Superior temporal gyrus (tissue), 1 donor: ENCODE data around the gene NF1.

Source experiments
- DNase-seq: peaks from one replicate; pipeline ENCODE4 v3.0.0-alpha.2; 2016; ENCODE audit errors: extremely low spot score

NF1 gene

GRCh38 chr17:31405890-31406371 lies 311.2 kb downstream of the NF1 start:
- DNase-seq = peak; percentile 36

GRCh38 chr17:31408586-31408985 lies 313.8 kb downstream of the NF1 start:
- no peak for DNase-seq

- DNase-seq = no peak
These were observed 317.0 kb downstream of the NF1 start for GRCh38 chr17:31411707-31412285.

DNA sequence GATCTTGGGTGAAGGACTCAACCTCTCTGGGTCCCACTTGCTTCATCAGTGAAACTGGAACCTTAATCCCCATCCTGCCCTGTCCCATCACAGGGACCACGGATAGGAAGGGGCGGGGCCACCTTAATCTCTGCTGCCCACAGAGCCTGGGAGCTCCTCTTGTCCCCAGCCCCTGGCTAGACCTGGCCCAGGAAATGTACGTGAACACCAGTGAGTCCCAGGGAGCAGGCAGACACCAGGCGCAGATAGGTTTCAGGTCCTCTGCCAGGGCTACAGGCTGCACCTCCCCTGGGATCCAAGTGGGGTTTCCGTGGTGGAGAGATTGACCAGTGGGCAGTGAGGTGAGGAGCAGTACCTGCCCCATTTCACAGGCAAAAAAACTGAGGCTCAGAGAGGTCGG lies 317.7 kb downstream of the NF1 start:
- DNase-seq = no peak

GRCh38 chr17:31413081-31413799 lies 318.5 kb downstream of the NF1 start:
- DNase-seq = no peak

GRCh38 chr17:31413874-31414549 lies 319.2 kb downstream of the NF1 start:
- DNase-seq = peak; percentile 94

GRCh38 chr17:31414550-31414918 lies 319.8 kb downstream of the NF1 start:
- no peak for DNase-seq

DNA sequence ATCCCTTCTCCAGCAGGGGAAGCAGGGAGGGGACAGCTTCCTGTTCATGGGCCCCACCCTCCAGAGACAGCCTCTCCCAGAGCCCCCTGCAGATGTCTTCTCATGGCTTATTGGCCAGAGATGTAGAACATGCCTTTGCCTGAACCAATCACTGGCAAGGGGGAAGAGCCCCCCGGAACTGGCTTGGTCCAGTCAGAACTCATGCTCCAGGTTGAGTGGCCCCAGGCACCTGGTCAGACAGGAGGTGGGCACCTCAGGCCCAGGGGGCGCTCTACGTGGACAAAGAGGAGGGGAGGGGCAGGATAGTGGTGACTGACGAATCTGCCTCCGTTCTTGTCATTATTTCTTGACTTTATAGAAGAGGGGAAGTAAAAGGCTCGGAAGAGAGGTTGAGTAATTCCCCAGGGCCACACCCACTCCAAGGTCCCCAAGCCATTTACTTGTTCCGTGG lies 320.3 kb downstream of the NF1 start:
- DNase-seq = no peak

- no peak for DNase-seq
These were observed 321.1 kb downstream of the NF1 start for GRCh38 chr17:31415640-31416502.

DNA sequence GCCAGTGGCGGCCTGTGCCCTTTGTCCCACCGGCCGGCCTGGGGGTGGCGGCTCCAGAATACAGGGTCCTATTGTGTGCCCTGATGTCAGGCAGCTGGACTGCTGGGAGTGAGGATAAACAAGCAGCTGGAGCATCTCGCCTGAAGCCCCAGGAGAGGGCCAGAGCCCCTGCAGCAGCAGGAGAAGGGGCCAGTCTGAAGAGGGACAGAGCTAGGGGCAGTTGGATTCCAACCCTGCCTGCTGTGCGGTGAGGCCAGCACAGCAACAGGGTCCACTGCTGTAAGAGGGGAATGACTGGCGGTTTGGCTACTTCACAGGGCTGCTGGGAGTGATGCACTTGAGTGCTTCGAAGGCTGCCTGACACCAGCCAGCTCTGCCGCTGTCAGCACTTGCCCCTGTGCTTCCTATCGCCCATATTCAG lies 321.7 kb downstream of the NF1 start:
- peak; percentile 94 for DNase-seq

DNA sequence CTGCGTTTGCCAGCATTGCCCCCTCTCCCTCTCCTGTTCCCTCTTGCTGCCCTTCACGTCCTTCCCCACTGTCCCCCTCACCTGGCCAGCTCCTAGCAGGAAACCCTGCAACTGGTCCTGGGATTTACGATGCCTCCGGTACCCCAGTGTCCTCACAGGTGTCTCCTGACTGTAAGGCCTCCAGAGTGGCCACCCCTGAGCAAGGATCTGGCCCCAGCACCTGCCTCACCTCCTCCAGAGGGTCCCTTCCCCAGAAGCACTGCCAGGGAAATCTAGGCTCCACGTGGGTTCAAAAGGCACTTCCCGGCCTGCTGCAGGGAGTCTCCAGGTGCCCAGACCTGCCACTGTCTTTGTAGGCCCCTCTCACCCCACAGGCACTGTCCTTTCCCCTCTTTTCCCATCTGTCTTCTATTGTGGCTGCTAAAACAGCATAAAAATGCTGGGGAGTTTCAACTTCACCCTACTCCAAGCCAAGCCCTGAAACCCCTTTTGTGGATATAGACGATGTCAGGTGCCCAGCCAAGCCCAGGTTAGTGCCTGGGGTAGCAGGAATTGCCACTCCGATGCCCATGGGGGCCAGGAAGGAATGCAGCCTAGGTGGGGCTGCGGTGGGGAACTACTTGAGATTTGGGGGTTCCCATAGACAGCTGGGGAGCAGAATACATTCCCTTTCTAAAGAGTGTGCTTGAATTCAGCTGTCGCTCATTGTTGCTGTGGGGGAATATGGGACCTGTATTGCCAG lies 322.4 kb downstream of the NF1 start:
- DNase-seq = no peak

GRCh38 chr17:31418773-31419350 lies 324.1 kb downstream of the NF1 start:
- peak; percentile 63 for DNase-seq

GRCh38 chr17:31422443-31422842 lies 327.7 kb downstream of the NF1 start:
- DNase-seq = no peak

GRCh38 chr17:31424944-31425281 lies 330.1 kb downstream of the NF1 start:
- no peak for DNase-seq

GRCh38 chr17:31425282-31426040 lies 330.7 kb downstream of the NF1 start:
- DNase-seq = peak; percentile 70
